ENCODE data around the gene PRKRA.

GRCh38 chr2:178419123-178419522, 31.9 kb downstream of the PRKRA start:
- TF ChIP-seq SP1 (IDR thresholded peaks at IDR 0.05) (no peak), FOXA1 (IDR thresholded peaks at IDR 0.05) (no peak), ARNT (IDR thresholded peaks at IDR 0.05) (no peak), BHLHE40 (IDR thresholded peaks at IDR 0.05; ENCODE audit: borderline replicate concordance) (no peak), FOXM1 (IDR thresholded peaks at IDR 0.05; ENCODE audit: borderline replicate concordance) (no peak)

Data from HEK293T (cell line).